ENCODE results near the gene MCEE. TPM values are rescaled to one million over a fixed set of nuclear protein-coding genes. Genes with fewer than 3 reads are reported as not detected.

The MCEE gene
- total RNA-seq, 4 donors from 2014 or later = 9.0 to 23.3 (median 12.4) TPM

- TF ChIP-seq POLR2AphosphoS5 (IDR thresholded peaks at IDR 0.05) (no peak), EP300 (IDR thresholded peaks at IDR 0.05) (no peak), POLR2A (IDR thresholded peaks at IDR 0.05; ENCODE audit: low read depth) (no peak)
- TF ChIP-seq, protein P1, sequence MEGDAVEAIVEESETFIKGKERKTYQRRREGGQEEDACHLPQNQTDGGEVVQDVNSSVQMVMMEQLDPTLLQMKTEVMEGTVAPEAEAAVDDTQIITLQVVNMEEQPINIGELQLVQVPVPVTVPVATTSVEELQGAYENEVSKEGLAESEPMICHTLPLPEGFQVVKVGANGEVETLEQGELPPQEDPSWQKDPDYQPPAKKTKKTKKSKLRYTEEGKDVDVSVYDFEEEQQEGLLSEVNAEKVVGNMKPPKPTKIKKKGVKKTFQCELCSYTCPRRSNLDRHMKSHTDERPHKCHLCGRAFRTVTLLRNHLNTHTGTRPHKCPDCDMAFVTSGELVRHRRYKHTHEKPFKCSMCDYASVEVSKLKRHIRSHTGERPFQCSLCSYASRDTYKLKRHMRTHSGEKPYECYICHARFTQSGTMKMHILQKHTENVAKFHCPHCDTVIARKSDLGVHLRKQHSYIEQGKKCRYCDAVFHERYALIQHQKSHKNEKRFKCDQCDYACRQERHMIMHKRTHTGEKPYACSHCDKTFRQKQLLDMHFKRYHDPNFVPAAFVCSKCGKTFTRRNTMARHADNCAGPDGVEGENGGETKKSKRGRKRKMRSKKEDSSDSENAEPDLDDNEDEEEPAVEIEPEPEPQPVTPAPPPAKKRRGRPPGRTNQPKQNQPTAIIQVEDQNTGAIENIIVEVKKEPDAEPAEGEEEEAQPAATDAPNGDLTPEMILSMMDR (IDR thresholded peaks at IDR 0.05) = no peak
- Histone ChIP-seq H3K4me3 (no peak overlapping the region), H3K9me3 (no peaks in the 10 kb centered on the region), H3K27me3 (no peaks in the 10 kb centered on the region), H3K4me1 (peaks cover 6 to 15% (median 8%) of the 10 kb centered on the region in 4 donors), H3K27ac (replicated peaks in 1 of 4) (no peak overlapping the region), H3K36me3 (peaks cover 0 to 62% (median 46%) of the 10 kb centered on the region in 4 donors)
- DNase-seq (ENCODE audit: extremely low spot score) = no peak
- 94% methylated on average over 7 of the region's 7 CpGs for WGBS
- intact Hi-C loops (cut with DNase I) = no loop called here
Observed at GRCh38 chr2:71122387-71123298, 7.4 kb downstream of the MCEE start.

- intact Hi-C loops (cut with DNase I) = no loop called here
- WGBS = 94% methylated on average over 1 of the region's 1 CpG
- H3K4me1 ChIP-seq = peaks cover 0 to 6% (median 3%) of the 10 kb centered on the region in 4 donors
Observed at GRCh38 chr2:71121479-71121878, 8.6 kb downstream of the MCEE start.

DNA sequence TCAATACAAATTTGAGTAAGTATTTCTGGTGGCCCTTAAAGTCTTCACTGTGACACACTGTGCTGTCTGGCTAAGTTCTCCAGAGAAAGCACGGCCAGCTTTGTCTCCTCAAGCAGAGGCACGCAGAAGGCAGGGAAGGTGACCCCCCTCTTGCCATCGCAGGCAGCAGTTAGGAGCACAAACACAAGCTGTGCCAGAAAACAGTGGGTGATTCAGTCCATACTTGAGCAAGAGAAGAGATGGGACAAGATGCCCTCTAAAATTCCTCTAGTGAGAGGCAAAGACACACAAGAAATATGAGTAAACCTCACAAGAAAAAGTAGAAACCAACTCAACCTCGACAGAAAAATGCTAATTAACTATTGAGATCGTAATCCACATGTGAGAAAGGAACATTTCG lies 9.8 kb downstream of the MCEE start:
- Histone ChIP-seq H3K4me3 (no peak overlapping the region), H3K27ac (replicated peaks in 1 of 4) (no peak overlapping the region), H3K27me3 (no peaks in the 10 kb centered on the region), H3K9me3 (no peaks in the 10 kb centered on the region), H3K36me3 (peaks cover 0 to 81% (median 58%) of the 10 kb centered on the region in 4 donors), H3K4me1 (peaks cover 0 to 6% (median 0%) of the 10 kb centered on the region in 4 donors)
- TF ChIP-seq, protein P1 (IDR thresholded peaks at IDR 0.05) = no peak
- TF ChIP-seq EP300 (IDR thresholded peaks at IDR 0.05) (no peak), POLR2A (IDR thresholded peaks at IDR 0.05; ENCODE audit: low read depth) (no peak), POLR2AphosphoS5 (IDR thresholded peaks at IDR 0.05) (no peak)
- DNase-seq (ENCODE audit: extremely low spot score) = no peak
- intact Hi-C loops (cut with DNase I) = no loop called here
- WGBS = 90% methylated on average over 6 of the region's 6 CpGs

More at GRCh38 chr2:71121479-71121878, 8.6 kb downstream of the MCEE start:
- Histone ChIP-seq H3K27ac (replicated peaks in 1 of 4) (no peak overlapping the region), H3K27me3 (no peaks in the 10 kb centered on the region), H3K36me3 (peaks cover 0 to 68% (median 50%) of the 10 kb centered on the region in 4 donors), H3K9me3 (no peaks in the 10 kb centered on the region), H3K4me3 (no peak overlapping the region)
- DNase-seq (ENCODE audit: extremely low spot score) = no peak
- TF ChIP-seq, protein P1 (IDR thresholded peaks at IDR 0.05) = no peak
- TF ChIP-seq POLR2AphosphoS5 (IDR thresholded peaks at IDR 0.05) = no peak
- no peak for TF ChIP-seq EP300 (IDR thresholded peaks at IDR 0.05)
- TF ChIP-seq POLR2A (IDR thresholded peaks at IDR 0.05; ENCODE audit: low read depth) = no peak

GRCh38 chr2:71117063-71117462 lies 13.0 kb downstream of the MCEE start:
- TF ChIP-seq POLR2AphosphoS5 (IDR thresholded peaks at IDR 0.05) (no peak), POLR2A (IDR thresholded peaks at IDR 0.05; ENCODE audit: low read depth) (no peak), EP300 (IDR thresholded peaks at IDR 0.05) (no peak)
- TF ChIP-seq, protein P1 (IDR thresholded peaks at IDR 0.05) = no peak
- Histone ChIP-seq H3K4me1 (peaks cover 0 to 6% (median 0%) of the 10 kb centered on the region in 4 donors), H3K36me3 (peaks cover 4 to 83% (median 61%) of the 10 kb centered on the region in 4 donors), H3K9me3 (no peaks in the 10 kb centered on the region), H3K27me3 (no peaks in the 10 kb centered on the region), H3K27ac (replicated peaks in 1 of 4) (no peak overlapping the region), H3K4me3 (no peak overlapping the region)
- DNase-seq (ENCODE audit: extremely low spot score) = no peak
- intact Hi-C loops (cut with DNase I) = no loop called here
